ENCODE data around the gene PXDN. TPM values are rescaled to one million over a fixed set of nuclear protein-coding genes. Genes with fewer than 3 reads are reported as not detected.

Gene PXDN
- total and polyA plus RNA-seq, 2 donors (not counting 3 experiments of a cell fraction or from before 2014, with no cell fraction given) = 231 to 308 TPM

- Histone ChIP-seq H3K4me3 (replicated peaks in 1 of 3; ENCODE audit: insufficient read depth in 1 of 3, low read depth in 1 of 3, low read length in 3 of 3) (no peak overlapping the region), H3K4me2 (ENCODE audit: insufficient read depth, low read length) (no peak overlapping the region), H3K79me2 (ENCODE audit: control insufficient read depth, insufficient read depth, low read length) (no peaks in the 10 kb centered on the region), H3K36me3 (ENCODE audit: control insufficient read depth in 2 of 2, extremely low read depth in 1 of 2, insufficient read depth in 2 of 2, low read length in 2 of 2) (no peaks in the 10 kb centered on the region), H3K9ac (replicated peaks; ENCODE audit: extremely low read depth, insufficient read depth, low read length) (no peak overlapping the region), H3K9me3 (replicated peaks; ENCODE audit: control insufficient read depth, insufficient read depth, low read length) (no peaks in the 10 kb centered on the region), H3K27me3 (ENCODE audit: control insufficient read depth in 2 of 2, insufficient read depth in 2 of 2, low read length in 2 of 2) (no peaks in the 10 kb centered on the region), H2AFZ (ENCODE audit: low read depth, low read length) (no peak overlapping the region), H3K9me1 (replicated peaks; ENCODE audit: control insufficient read depth, extremely low read depth, insufficient read depth, low read length) (no peaks in the 10 kb centered on the region), H3K27ac (ENCODE audit: insufficient read depth, low read depth, low read length) (no peak overlapping the region), H4K20me1 (replicated peaks; ENCODE audit: control insufficient read depth, extremely low read depth, insufficient read depth, low read length) (no peaks in the 10 kb centered on the region), H3K4me1 (ENCODE audit: control insufficient read depth, extremely low read depth, insufficient read depth, low read length) (peaks cover 1% of the 10 kb centered on the region)
- ChIA-PET POLR2A (no interaction called here), CTCF (interaction anchor here (1.2 kb wide), 1 partner anchor 151 kb away, joined by 6 read pairs; no protein-coding TSS in a partner anchor)
- DNase-seq (ENCODE audit: low read depth, low spot score) (no peak), FAIRE-seq (no peak)
- intact Hi-C loops (cut with micrococcal nuclease) (no loop called here), dilution Hi-C loops (cut with MboI; ENCODE audit: extremely low pct_ligation_motif_present, low sequenced_read_pairs) (no loop called here)
- no TSS peak for BruUV-seq (replicated peaks)
- TF ChIP-seq FOS (IDR thresholded peaks at IDR 0.05; ENCODE audit: borderline replicate concordance, insufficient read depth, low read length) (no peak), POLR2A (IDR thresholded peaks at IDR 0.05; ENCODE audit: low read depth, low read length) (no peak), MYC (IDR thresholded peaks at IDR 0.05; ENCODE audit: low read depth, low read length) (no peak), EZH2 (IDR thresholded peaks at IDR 0.05; ENCODE audit: borderline replicate concordance, low read depth, low read length, severe bottlenecking) (no peak), GATA2 (IDR thresholded peaks at IDR 0.05; ENCODE audit: insufficient read depth, insufficient read length, low read depth, low read length) (no peak), POLR2AphosphoS5 (IDR thresholded peaks at IDR 0.05; ENCODE audit: insufficient read depth, low read depth, low read length) (no peak)
These were observed 144.8 kb downstream of the PXDN start for GRCh38 chr2:1599301-1600085.

- TF ChIP-seq FOS (IDR thresholded peaks at IDR 0.05; ENCODE audit: borderline replicate concordance, insufficient read depth, low read length) = no peak
- TF ChIP-seq MAX (IDR thresholded peaks at IDR 0.05; ENCODE audit: insufficient read depth, insufficient read length) = no peak
- no peak for TF ChIP-seq EZH2 (IDR thresholded peaks at IDR 0.05; ENCODE audit: borderline replicate concordance, low read depth, low read length, severe bottlenecking)
- no peak for TF ChIP-seq GATA2 (IDR thresholded peaks at IDR 0.05; ENCODE audit: insufficient read depth, insufficient read length, low read depth, low read length)
- no peak for TF ChIP-seq MYC (IDR thresholded peaks at IDR 0.05; ENCODE audit: low read depth, low read length)
- TF ChIP-seq POLR2AphosphoS5 (IDR thresholded peaks at IDR 0.05; ENCODE audit: insufficient read depth, low read depth, low read length) = no peak
- Histone ChIP-seq H2AFZ (ENCODE audit: low read depth, low read length) (no peak overlapping the region), H3K79me2 (ENCODE audit: control insufficient read depth, insufficient read depth, low read length) (no peaks in the 10 kb centered on the region), H4K20me1 (replicated peaks; ENCODE audit: control insufficient read depth, extremely low read depth, insufficient read depth, low read length) (no peaks in the 10 kb centered on the region), H3K36me3 (ENCODE audit: control insufficient read depth in 2 of 2, extremely low read depth in 1 of 2, insufficient read depth in 2 of 2, low read length in 2 of 2) (no peaks in the 10 kb centered on the region), H3K9ac (replicated peaks; ENCODE audit: extremely low read depth, insufficient read depth, low read length) (no peak overlapping the region), H3K9me1 (replicated peaks; ENCODE audit: control insufficient read depth, extremely low read depth, insufficient read depth, low read length) (no peaks in the 10 kb centered on the region), H3K27ac (ENCODE audit: insufficient read depth, low read depth, low read length) (no peak overlapping the region), H3K4me3 (replicated peaks in 1 of 3; ENCODE audit: insufficient read depth in 1 of 3, low read depth in 1 of 3, low read length in 3 of 3) (no peak overlapping the region), H3K9me3 (replicated peaks; ENCODE audit: control insufficient read depth, insufficient read depth, low read length) (no peaks in the 10 kb centered on the region), H3K27me3 (ENCODE audit: control insufficient read depth in 2 of 2, insufficient read depth in 2 of 2, low read length in 2 of 2) (no peaks in the 10 kb centered on the region), H3K4me2 (ENCODE audit: insufficient read depth, low read length) (no peak overlapping the region), H3K4me1 (ENCODE audit: control insufficient read depth, extremely low read depth, insufficient read depth, low read length) (no peaks in the 10 kb centered on the region)
- no peak for FAIRE-seq
- POLR2A ChIA-PET = no interaction called here
- no peak for DNase-seq (ENCODE audit: low read depth, low spot score)
- no TSS peak for BruUV-seq (replicated peaks)
- CTCF ChIA-PET = interaction anchor here (1.2 kb wide), 1 partner anchor 152 kb away, joined by 6 read pairs; no protein-coding TSS in a partner anchor
- dilution Hi-C loops (cut with MboI; ENCODE audit: extremely low pct_ligation_motif_present, low sequenced_read_pairs) (no loop called here), intact Hi-C loops (cut with micrococcal nuclease) (no loop called here)
These were observed 145.5 kb downstream of the PXDN start for GRCh38 chr2:1598800-1599199.
